BE2C (cell line): ENCODE results near the gene GRID1.

ENCODE experiments used
- DNase-seq: peaks from one replicate; pipeline ENCODE4 v3.0.0-alpha.2; 2020
- H3K27me3 ChIP-seq: fragments of 250-450 bp; sonication (Bioruptor Pico); 2 replicates; pipeline ENCODE4 v1.5.1; 2020; ENCODE audit warnings: mild to moderate bottlenecking
- H3K36me3 ChIP-seq: fragments of 250-450 bp; sonication (Bioruptor Pico); 2 replicates; pipeline ENCODE4 v1.5.1; 2020; ENCODE audit warnings: mild to moderate bottlenecking
- H3K4me1 ChIP-seq: fragments of 250-450 bp; sonication (Bioruptor Pico); 2 replicates; pipeline ENCODE4 v1.5.1; 2020
- H3K4me3 ChIP-seq: 2 replicates; pipeline ENCODE4 v1.5.1; 2011; ENCODE audit warnings: low read depth, low read length
- H3K9me3 ChIP-seq: fragments of 250-450 bp; sonication (Bioruptor Pico); 2 replicates; pipeline ENCODE4 v1.5.1; 2020
- TF ChIP-seq, protein P1 (sequence below): IDR thresholded peaks from 2 replicates; pipeline ENCODE4 v1.5.1; 2012; ENCODE audit warnings: mild to moderate bottlenecking, low read depth, low read length

GRID1 gene

DNA sequence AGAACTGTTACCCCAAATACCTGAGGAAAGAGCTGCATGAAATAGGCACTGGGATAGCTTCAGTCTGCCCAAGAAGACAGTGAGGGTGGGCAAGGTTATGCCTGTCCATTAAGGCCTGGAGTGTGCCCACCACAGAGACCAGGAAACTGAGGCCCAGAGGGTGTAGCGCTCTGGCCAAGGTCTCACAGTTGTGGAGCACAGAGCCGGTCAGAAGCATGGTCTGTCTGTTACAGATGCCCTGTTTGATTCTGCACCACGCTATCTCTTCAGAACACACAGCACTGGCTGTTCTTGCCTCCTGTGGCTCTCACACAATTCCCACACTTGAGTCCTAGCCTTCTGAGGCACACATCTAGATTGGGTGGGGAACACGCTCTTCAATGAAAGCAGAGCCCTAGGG, 261.4 kb downstream of the GRID1 start:
- DNase-seq, result no peak
- TF ChIP-seq, protein P1, sequence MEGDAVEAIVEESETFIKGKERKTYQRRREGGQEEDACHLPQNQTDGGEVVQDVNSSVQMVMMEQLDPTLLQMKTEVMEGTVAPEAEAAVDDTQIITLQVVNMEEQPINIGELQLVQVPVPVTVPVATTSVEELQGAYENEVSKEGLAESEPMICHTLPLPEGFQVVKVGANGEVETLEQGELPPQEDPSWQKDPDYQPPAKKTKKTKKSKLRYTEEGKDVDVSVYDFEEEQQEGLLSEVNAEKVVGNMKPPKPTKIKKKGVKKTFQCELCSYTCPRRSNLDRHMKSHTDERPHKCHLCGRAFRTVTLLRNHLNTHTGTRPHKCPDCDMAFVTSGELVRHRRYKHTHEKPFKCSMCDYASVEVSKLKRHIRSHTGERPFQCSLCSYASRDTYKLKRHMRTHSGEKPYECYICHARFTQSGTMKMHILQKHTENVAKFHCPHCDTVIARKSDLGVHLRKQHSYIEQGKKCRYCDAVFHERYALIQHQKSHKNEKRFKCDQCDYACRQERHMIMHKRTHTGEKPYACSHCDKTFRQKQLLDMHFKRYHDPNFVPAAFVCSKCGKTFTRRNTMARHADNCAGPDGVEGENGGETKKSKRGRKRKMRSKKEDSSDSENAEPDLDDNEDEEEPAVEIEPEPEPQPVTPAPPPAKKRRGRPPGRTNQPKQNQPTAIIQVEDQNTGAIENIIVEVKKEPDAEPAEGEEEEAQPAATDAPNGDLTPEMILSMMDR, result no peak
- H3K4me1 ChIP-seq, result peaks cover 23% of the 10 kb centered on the region
- H3K36me3 ChIP-seq, result no peaks in the 10 kb centered on the region
- no peaks in the 10 kb centered on the region for H3K9me3 ChIP-seq
- no peaks in the 10 kb centered on the region for H3K27me3 ChIP-seq
- H3K4me3 ChIP-seq, result no peak overlapping the region

DNA sequence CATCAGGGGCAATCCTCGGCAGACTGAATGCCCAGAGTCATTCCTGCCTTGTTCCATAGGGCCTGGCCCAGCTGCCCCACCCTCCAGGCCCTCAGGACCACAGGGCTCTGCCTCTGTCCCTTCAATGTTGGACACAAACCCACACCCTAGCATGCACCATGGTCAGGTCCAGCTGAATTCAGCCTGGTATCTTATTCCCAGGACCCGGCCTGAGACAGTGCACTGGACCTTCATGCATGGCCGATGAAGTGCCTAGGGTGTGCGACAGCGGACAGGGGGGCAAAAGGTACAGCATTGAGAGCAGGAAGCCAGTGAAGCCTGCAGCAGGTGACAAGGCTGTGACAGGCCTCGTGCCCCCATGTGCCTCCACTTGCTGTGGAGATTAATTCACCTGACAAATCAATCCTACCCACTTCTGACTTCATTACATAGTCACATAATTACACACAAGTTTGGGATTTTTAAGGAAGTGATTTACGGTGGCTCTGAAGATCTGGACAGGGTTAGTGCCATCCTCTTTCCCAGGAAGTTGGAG, 261.9 kb downstream of the GRID1 start:
- Histone ChIP-seq H3K9me3 (no peaks in the 10 kb centered on the region), H3K4me3 (no peak overlapping the region), H3K27me3 (no peaks in the 10 kb centered on the region), H3K4me1 (peaks cover 23% of the 10 kb centered on the region), H3K36me3 (no peaks in the 10 kb centered on the region)
- DNase-seq, result no peak
- TF ChIP-seq, protein P1, result no peak

DNA sequence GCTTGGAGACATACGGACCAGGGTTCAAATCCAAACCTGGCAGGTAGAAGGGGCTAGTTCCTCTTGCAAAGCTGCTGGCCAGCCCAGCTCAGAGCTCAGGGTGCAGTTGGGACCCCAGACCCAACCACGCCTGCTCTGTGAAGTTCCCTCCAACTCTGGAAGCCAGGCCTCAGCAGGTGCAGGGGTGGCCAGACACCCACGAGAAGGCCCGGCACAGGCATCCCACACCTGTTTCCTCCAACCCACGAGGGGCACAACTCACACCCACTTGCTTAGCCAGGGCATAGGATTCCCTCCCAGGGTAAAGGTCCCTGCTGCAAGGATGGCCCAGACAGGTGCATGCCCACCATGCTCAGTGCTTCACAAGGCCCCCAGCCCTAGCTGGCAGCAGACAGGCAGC, 262.4 kb downstream of the GRID1 start:
- no peak for DNase-seq
- TF ChIP-seq, protein P1, result no peak
- H3K4me3 ChIP-seq, result no peak overlapping the region
- H3K36me3 ChIP-seq, result no peaks in the 10 kb centered on the region
- H3K27me3 ChIP-seq, result no peaks in the 10 kb centered on the region
- no peaks in the 10 kb centered on the region for H3K9me3 ChIP-seq
- H3K4me1 ChIP-seq, result peaks cover 25% of the 10 kb centered on the region

DNA sequence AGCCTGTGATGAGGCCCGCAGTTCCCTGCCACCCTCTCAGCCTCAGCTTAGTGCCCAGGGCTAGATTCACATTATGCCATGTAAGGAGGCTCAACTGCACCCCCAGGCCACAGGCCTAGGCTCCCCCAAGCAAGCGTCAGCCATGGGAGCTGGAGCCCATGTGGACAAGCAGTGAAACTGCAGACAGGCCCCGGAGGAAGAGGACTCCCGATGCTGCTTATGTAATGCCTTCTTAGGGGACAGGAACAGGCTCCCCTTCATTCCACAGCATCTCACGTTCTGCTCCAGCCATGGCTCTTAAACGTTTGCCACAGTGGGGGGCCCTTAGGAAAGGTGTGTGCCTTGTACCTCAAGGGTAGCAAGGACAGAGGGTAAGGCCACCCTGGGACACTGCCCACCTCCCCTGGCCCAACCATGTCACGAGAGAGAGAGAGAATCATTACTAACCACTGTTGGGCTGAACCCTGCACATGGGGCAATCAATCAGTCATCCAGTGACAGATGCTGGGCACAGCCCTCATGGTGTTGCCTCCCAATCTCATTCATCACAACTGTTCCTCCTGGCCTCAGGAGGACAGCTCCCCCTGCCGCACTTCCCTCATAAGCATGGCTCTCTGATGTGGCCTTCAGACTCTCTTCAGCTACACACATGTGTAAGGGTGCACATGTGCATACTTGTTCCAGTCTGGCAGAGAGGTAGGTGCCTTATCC, 263.0 kb downstream of the GRID1 start:
- Histone ChIP-seq H3K36me3 (no peaks in the 10 kb centered on the region), H3K27me3 (no peaks in the 10 kb centered on the region), H3K9me3 (no peaks in the 10 kb centered on the region), H3K4me1 (peaks cover 30% of the 10 kb centered on the region), H3K4me3 (no peak overlapping the region)
- peak; percentile 43 for DNase-seq
- TF ChIP-seq, protein P1, result peak; percentile 42

DNA sequence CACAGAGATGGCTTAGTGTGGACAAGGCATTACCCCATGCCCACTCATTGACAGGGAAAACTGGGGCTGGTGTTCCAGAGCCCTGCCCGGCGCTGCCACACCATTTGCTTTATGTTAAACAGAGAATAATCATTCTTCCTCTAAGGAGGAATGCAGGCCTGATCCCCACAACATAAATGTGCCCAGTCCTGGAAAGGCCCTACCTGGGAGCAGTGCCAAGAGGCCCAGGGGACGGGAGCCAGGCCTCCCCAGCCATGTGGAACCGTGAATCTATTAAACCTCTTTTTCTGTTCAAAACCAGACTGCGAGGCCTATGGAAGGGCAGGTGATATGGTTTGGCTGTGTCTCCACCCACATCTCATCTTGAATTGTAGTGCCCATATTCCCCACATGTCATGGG, 264.1 kb downstream of the GRID1 start:
- TF ChIP-seq, protein P1, result no peak
- DNase-seq, result peak; percentile 79
- Histone ChIP-seq H3K36me3 (no peaks in the 10 kb centered on the region), H3K27me3 (no peaks in the 10 kb centered on the region), H3K4me3 (no peak overlapping the region), H3K4me1 (peaks cover 33% of the 10 kb centered on the region), H3K9me3 (no peaks in the 10 kb centered on the region)

DNA sequence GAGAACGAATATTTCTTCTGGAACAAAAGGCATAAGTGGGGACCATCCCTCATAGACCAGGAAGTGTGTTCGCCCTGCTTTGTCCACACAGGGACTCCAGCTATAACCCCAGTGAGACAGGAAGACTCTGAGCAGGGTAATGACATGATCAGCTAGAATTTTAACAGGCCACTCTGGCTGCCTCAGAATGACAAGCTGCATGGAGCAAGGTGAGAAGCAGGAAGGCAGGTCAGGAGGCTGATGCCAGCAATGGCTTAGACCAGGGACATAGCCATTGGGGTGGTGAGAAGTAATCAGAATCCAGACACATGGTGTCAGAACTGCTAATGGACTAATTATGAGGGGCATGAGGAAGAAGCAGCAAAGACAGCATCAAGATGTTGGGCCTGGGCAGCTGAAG, 264.6 kb downstream of the GRID1 start:
- H3K4me1 ChIP-seq, result peaks cover 33% of the 10 kb centered on the region

More for the DNA sequence above, 264.6 kb downstream of the GRID1 start:
- DNase-seq, result no peak
- H3K4me3 ChIP-seq, result no peak overlapping the region
- no peaks in the 10 kb centered on the region for H3K36me3 ChIP-seq
- TF ChIP-seq, protein P1, result no peak
- H3K9me3 ChIP-seq, result no peaks in the 10 kb centered on the region
- H3K27me3 ChIP-seq, result no peaks in the 10 kb centered on the region
